Measurements from ENCODE around the gene DRC3. TPM values are rescaled to one million over a fixed set of nuclear protein-coding genes. Genes with fewer than 3 reads are reported as not detected.

The DRC3 gene
- total and polyA plus RNA-seq, 10 of the 15 experiments (the other 5 are each of a cell fraction or from before 2014, with no cell fraction given), result 0.18 to 2.3 (median 0.60) TPM; not detected in 3

DNA sequence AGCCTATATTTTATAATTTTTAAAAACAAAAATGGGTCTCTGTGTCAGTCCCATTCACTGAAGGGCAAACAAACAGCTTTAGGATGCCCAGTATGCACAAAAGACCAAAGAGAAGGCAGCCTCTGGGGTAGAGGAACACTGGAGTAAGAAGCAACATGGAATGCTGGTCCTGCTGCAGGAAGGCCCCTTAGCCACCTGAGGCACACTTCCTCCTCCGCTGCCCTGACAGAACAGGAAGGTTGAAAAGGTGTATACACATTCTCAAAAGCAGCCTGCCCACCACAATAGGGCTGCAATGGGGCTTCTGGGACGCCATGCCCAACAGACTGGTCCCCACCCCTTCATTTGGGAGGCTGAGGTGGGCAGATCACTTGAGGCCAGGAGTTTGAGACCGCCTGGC lies 20.0 kb upstream of the DRC3 start:
- Histone ChIP-seq H3K79me2 (ENCODE audit: control insufficient read depth, insufficient read depth, low read length) (no peaks in the 10 kb centered on the region; the same call in 1 of the 2 replicates), H3K36me3 (ENCODE audit: control insufficient read depth in 2 of 2, insufficient read depth in 2 of 2, low read length in 1 of 2) (no peaks in the 10 kb centered on the region; a peak in 1 of 4 replicates), H3K4me1 (ENCODE audit: control insufficient read depth, insufficient read depth, low read length) (peaks cover 1% of the 10 kb centered on the region; the same call in 1 of the 2 replicates), H3K27ac (ENCODE audit: control insufficient read depth, insufficient read depth) (no peak overlapping the region), H4K20me1 (ENCODE audit: control insufficient read depth, insufficient read depth) (no peaks in the 10 kb centered on the region), H3K9ac (ENCODE audit: control insufficient read depth, insufficient read depth, low read length) (no peak overlapping the region), H3K4me2 (ENCODE audit: control insufficient read depth, insufficient read depth) (no peak overlapping the region), H3K4me3 (no peak overlapping the region), H3K9me3 (replicated peaks; ENCODE audit: control insufficient read depth, insufficient read depth, low read length) (no peaks in the 10 kb centered on the region; the same call in 2 of the 3 replicates), H2AFZ (ENCODE audit: control insufficient read depth, low read depth, low read length) (no peak overlapping the region), H3K27me3 (replicated peaks in 1 of 2; ENCODE audit: control insufficient read depth in 2 of 2, insufficient read depth in 2 of 2, low read length in 1 of 2) (no peaks in the 10 kb centered on the region)
- DNase-seq (ENCODE audit: low read depth, low spot score), result no peak
- WGBS (ENCODE audit: insufficient coverage, insufficient replicate concordance, low lambda C conversion rate, missing lambda C conversion rate), result 82% methylated on average over 3 of the region's 3 CpGs
- RAD21 ChIA-PET (ENCODE audit: unreplicated experiment), result no interaction called here
- ATAC-seq, result no peak
- no peak for FAIRE-seq
- in situ Hi-C loops (cut with MboI), result no loop called here
- no TSS peak for BruUV-seq (replicated peaks)
- TF ChIP-seq STAT1 (conservative IDR thresholded peaks at IDR 0.05), result no peak
- TF ChIP-seq, protein P1, sequence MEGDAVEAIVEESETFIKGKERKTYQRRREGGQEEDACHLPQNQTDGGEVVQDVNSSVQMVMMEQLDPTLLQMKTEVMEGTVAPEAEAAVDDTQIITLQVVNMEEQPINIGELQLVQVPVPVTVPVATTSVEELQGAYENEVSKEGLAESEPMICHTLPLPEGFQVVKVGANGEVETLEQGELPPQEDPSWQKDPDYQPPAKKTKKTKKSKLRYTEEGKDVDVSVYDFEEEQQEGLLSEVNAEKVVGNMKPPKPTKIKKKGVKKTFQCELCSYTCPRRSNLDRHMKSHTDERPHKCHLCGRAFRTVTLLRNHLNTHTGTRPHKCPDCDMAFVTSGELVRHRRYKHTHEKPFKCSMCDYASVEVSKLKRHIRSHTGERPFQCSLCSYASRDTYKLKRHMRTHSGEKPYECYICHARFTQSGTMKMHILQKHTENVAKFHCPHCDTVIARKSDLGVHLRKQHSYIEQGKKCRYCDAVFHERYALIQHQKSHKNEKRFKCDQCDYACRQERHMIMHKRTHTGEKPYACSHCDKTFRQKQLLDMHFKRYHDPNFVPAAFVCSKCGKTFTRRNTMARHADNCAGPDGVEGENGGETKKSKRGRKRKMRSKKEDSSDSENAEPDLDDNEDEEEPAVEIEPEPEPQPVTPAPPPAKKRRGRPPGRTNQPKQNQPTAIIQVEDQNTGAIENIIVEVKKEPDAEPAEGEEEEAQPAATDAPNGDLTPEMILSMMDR (IDR thresholded peaks at IDR 0.05 in 2 of 3, conservative IDR thresholded peaks at IDR 0.05 in 1 of 3; ENCODE audit: control insufficient read depth in 2 of 3, extremely low read depth in 1 of 3, insufficient read depth in 1 of 3, low read depth in 3 of 3, low read length in 3 of 3), result 0 out of 6 replicates have a peak, but pooled peaks of 1 of the 3 experiments have one; percentile 10
- intact Hi-C loops (cut with micrococcal nuclease; ENCODE audit: unreplicated experiment), result no loop called here
- CTCF ChIA-PET, result no interaction called here
- SMC1A ChIA-PET (ENCODE audit: uncharacterized antibody, unreplicated experiment), result no interaction called here
- POLR2A ChIA-PET, result interaction anchor here (1.0 kb wide), 1 partner anchor 15 kb away, joined by 5 read pairs; no protein-coding TSS in a partner anchor

DNA sequence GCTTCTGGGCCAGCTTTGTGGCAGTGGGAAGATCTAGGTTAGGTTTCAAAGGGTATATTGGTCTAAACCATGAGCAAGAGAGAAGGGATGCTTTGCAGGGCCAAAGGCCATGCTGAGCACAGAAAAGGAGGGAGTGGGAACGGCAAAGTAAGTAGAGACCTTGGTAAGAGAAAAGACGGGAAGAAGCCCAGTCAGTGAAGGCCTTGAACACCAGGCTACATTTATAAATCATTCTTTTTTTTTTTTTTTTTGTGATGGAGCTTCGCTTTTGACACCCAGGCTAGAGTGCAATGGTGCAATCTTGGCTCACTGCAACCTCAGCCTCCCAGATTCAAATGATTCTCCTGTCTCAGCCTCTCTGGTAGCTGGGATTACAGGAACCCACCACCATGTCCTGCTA lies 18.6 kb upstream of the DRC3 start:
- SMC1A ChIA-PET (ENCODE audit: uncharacterized antibody, unreplicated experiment), result interaction anchor here (4.7 kb wide), 1 partner anchor 8 kb away, joined by 26 read pairs; no protein-coding TSS in a partner anchor
- intact Hi-C loops (cut with micrococcal nuclease; ENCODE audit: unreplicated experiment), result no loop called here
- TF ChIP-seq CBX5 (IDR thresholded peaks at IDR 0.05; ENCODE audit: low read depth), result no peak
- TF ChIP-seq FOXM1 (IDR thresholded peaks at IDR 0.05; ENCODE audit: low read depth, low read length), result no peak
- no peak for TF ChIP-seq JUNB (IDR thresholded peaks at IDR 0.05)
- TF ChIP-seq ESRRA (IDR thresholded peaks at IDR 0.05; ENCODE audit: low read length), result no peak
- TF ChIP-seq FOS (IDR thresholded peaks at IDR 0.05; ENCODE audit: borderline replicate concordance, extremely low read depth, insufficient read length), result no peak
- TF ChIP-seq, protein P2, sequence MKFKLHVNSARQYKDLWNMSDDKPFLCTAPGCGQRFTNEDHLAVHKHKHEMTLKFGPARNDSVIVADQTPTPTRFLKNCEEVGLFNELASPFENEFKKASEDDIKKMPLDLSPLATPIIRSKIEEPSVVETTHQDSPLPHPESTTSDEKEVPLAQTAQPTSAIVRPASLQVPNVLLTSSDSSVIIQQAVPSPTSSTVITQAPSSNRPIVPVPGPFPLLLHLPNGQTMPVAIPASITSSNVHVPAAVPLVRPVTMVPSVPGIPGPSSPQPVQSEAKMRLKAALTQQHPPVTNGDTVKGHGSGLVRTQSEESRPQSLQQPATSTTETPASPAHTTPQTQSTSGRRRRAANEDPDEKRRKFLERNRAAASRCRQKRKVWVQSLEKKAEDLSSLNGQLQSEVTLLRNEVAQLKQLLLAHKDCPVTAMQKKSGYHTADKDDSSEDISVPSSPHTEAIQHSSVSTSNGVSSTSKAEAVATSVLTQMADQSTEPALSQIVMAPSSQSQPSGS (IDR thresholded peaks at IDR 0.05; ENCODE audit: low read length), result no peak
- no peak for TF ChIP-seq RBBP5 (conservative IDR thresholded peaks at IDR 0.05)
- no peak for TF ChIP-seq ZNF207 (IDR thresholded peaks at IDR 0.05; ENCODE audit: borderline replicate concordance)
- no peak for TF ChIP-seq PAX8 (IDR thresholded peaks at IDR 0.05)
- TF ChIP-seq, protein P3, sequence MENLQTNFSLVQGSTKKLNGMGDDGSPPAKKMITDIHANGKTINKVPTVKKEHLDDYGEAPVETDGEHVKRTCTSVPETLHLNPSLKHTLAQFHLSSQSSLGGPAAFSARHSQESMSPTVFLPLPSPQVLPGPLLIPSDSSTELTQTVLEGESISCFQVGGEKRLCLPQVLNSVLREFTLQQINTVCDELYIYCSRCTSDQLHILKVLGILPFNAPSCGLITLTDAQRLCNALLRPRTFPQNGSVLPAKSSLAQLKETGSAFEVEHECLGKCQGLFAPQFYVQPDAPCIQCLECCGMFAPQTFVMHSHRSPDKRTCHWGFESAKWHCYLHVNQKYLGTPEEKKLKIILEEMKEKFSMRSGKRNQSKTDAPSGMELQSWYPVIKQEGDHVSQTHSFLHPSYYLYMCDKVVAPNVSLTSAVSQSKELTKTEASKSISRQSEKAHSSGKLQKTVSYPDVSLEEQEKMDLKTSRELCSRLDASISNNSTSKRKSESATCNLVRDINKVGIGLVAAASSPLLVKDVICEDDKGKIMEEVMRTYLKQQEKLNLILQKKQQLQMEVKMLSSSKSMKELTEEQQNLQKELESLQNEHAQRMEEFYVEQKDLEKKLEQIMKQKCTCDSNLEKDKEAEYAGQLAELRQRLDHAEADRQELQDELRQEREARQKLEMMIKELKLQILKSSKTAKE (IDR thresholded peaks at IDR 0.05; ENCODE audit: low read depth, poor library complexity, severe bottlenecking), result no peak

More for the DNA sequence above, 18.6 kb upstream of the DRC3 start:
- Histone ChIP-seq H3K36me3 (ENCODE audit: control insufficient read depth in 2 of 2, insufficient read depth in 2 of 2, low read length in 1 of 2) (no peaks in the 10 kb centered on the region; a peak in 1 of 4 replicates), H3K9me3 (replicated peaks; ENCODE audit: control insufficient read depth, insufficient read depth, low read length) (no peaks in the 10 kb centered on the region; the same call in 2 of the 3 replicates), H2AFZ (ENCODE audit: control insufficient read depth, low read depth, low read length) (no peak overlapping the region), H3K4me3 (no peak overlapping the region), H3K4me1 (ENCODE audit: control insufficient read depth, insufficient read depth, low read length) (peaks cover 15% of the 10 kb centered on the region), H3K27ac (ENCODE audit: control insufficient read depth, insufficient read depth) (no peak overlapping the region), H4K20me1 (ENCODE audit: control insufficient read depth, insufficient read depth) (no peaks in the 10 kb centered on the region), H3K27me3 (replicated peaks in 1 of 2; ENCODE audit: control insufficient read depth in 2 of 2, insufficient read depth in 2 of 2, low read length in 1 of 2) (no peaks in the 10 kb centered on the region), H3K4me2 (ENCODE audit: control insufficient read depth, insufficient read depth) (no peak overlapping the region), H3K9ac (ENCODE audit: control insufficient read depth, insufficient read depth, low read length) (no peak overlapping the region), H3K79me2 (ENCODE audit: control insufficient read depth, insufficient read depth, low read length) (no peaks in the 10 kb centered on the region; the same call in 1 of the 2 replicates)
- no TSS peak for BruUV-seq (replicated peaks)
- RAD21 ChIA-PET (ENCODE audit: unreplicated experiment), result no interaction called here
- DNase-seq (ENCODE audit: low read depth, low spot score) (no peak), ATAC-seq (no peak), FAIRE-seq (no peak)
- POLR2A ChIA-PET, result no interaction called here
- in situ Hi-C loops (cut with MboI), result no loop called here
- CTCF ChIA-PET, result no interaction called here
- 74% methylated on average over 2 of the region's 3 CpGs for WGBS (ENCODE audit: insufficient coverage, insufficient replicate concordance, low lambda C conversion rate, missing lambda C conversion rate)
